GM19239 (cell line): ENCODE measurements around the gene ENTR1.

Source experiments
- DNase-seq: peaks from one replicate; pipeline ENCODE4 v3.0.0; 2011; ENCODE audit warnings: low spot score; ENCODE audit not compliant: insufficient read length
- FAIRE-seq: peaks from 2 replicates; lab custom pipeline; 2011; peaks lifted over from hg19 to GRCh38; lab: Jason Lieb, UNC

ENTR1 gene

DNA sequence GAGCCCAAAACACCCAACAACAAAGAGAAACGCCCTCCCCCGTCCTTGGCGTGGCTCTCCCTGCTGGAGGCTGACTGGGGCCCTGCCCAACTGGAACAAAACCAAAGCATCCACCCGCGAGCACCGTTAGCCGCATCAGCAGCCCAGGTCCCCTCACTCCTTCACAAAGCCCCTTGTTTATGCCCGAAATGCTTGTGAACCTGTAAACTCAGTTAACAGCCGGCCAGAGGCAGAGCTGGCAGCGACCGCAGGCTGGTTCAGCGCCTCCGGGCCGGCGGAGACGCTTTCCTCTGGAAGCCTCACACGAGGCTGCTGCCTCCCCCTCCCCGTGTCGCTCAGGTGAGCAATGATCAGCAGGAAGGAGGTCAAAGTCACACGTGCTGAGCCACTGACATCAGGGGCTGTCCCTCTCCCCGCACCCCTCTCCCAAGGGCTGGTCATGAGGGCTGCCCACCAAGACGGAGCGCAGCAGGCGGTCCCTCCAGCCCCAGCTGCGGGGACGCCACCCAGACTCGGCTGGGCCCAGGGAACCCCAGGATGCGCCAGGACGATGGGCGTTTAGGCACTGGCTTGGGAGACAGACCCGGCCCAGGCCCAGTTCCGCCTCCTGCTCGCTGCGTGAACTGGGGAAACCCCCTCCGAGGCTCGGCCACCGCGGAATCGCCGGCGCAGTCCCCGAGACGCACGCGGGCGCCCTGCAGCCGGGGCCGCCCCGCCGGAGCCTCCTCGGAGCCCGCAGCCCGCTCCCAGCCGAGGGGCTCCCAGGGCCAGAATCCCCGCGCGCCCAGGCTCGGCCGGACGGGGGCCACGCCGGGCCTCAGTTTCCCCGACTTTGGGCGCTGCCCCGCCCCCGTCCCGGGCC is 11.0 kb downstream of the ENTR1 start:
- DNase-seq: no peak
- FAIRE-seq: no peak

DNA sequence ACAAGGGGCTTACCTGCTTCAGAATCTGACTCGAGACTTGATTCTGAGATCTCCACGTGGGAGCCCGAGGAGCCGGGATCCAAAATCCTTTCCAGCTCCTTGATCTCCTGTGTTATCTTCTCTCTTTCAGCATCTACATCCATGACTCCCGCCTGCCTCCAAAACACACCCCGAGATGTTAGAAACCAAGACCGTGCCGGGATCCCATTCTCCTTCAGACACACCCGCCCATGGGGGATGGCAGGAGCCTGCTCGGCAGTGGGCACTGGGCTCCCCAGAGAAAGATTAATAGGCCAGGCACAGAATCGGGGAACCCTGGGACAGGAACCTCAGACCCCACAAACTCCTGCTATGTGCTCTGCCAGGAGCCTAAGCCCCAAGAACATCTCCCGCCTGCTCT is 12.1 kb downstream of the ENTR1 start:
- no peak for DNase-seq
- FAIRE-seq: no peak

DNA sequence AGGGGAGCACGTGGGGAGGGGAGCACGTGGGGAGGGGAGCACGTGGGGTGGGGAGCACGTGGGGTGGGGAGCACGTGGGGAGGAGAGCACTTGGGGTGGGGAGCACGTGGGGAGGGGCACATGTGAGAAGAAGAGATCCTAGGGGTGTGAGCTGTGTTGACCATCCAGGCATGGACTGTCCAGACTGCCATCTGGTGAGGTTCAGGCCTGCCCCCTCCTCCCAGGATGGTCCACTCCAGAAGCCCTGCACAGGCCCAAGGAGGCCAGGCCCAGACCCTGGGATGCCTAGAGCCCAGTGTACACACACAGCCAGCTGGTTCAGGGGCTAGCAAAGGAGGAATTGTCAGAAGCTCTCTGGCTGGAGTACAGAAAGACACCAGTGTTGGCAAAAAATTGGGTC is 12.8 kb downstream of the ENTR1 start:
- FAIRE-seq: no peak
- DNase-seq: no peak

DNA sequence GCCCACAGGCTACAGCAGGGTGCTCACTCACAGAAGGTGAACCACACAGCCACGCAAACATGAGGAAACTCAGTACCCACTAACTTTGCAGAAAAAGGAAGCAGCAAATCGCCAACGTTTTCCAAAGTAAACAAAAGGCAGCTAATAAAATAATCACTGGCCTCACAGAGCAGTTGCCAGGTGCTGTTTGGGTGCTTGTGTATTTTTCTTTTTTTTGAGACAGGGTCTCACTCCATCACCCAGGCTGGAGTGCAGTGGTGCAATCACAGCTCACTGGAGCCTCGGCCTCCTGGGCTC is 14.2 kb downstream of the ENTR1 start:
- FAIRE-seq (no peak), DNase-seq (no peak)

DNA sequence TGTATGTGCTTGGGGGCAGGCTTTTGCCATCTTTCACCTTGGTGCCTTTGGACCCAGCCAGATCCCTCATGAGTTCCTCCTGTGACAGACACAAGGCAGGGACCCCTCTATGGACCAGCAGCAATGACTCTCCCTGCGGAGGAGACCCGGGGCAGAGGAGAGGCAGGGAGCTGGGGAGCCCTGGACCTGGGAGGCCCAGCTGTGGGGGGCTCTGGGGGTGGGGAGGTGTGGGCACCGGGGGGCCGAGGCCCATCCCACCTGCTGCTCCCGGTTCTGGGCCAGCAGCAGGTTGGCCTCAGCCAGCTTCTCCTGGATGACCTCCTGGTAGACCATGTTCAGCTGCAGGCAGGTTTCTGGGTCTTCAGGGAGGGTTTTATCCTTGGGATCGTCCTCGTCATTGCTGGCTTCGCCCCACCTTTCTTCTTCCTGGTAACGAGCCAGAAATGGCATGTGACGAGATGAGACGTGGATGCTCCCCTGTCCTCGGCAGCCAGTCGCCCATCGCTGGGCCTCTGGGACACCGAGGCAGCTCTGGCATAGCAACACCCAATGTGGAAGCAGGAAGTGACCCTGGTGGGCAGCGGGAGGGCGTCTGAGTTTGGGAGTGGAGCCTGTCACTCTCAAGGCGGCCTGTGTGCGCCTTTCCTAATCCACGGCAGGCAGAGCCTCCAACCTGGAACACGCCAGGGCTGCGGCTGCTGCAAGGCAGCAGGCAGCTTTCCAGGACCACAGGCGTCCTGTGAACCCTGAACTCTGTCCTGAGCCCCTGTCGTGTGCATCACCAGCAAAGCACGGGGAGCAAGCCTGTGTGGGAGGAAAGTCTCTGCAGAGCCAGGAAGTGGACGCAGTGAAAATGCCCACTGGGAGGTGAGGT is 14.8 kb downstream of the ENTR1 start:
- FAIRE-seq (no peak), DNase-seq (no peak)

DNA sequence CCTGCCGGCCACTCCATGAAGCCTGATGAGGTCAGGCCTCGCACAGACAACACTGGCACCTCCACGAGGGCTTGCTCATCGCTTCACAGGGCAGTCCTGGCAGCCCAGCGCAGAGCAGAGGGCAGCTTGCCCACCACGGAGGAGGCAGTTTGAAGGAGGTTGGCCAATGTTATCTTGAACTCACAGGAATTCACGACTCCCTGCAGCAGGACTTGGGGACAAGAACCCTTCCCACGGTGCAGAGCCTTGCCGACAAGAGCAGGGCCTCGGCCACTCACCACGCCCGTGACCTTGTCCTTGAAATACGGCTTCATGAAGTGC is 15.4 kb downstream of the ENTR1 start:
- DNase-seq: no peak
- no peak for FAIRE-seq

DNA sequence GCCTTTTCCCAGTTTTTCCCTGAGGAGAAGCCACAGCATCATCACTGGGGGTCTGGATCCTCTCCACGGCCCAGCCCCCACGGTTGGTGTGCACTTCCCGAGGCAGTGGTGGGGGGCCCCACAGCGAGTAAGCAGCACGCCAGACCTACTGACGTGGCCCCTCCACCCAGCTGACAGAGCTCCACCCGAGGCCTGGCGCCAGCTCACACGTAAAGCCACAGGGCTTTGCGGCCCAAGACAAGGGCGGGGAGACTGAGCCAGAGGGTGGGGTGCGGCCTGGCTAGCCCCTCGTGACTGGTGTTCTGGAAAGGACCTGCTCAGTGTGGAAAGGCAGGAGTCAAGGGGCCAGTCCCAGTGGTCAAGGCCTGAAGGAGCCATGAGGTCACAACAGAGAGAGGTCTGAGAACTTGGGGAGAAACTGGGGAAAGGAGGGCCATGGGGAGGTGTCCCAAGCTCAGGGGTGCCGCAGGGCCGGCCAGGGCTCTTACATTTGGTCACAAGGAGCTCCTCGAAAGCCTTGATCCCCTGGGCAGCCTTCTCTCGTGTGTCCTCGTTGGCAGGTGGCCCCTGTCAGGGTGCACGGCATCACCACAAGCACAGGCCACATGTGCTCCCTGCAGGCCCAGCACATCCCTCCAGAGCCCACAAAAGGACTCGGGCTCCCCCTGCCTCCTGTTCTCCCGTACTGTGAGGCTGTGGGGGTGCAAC is 15.9 kb downstream of the ENTR1 start:
- FAIRE-seq: no peak

DNA sequence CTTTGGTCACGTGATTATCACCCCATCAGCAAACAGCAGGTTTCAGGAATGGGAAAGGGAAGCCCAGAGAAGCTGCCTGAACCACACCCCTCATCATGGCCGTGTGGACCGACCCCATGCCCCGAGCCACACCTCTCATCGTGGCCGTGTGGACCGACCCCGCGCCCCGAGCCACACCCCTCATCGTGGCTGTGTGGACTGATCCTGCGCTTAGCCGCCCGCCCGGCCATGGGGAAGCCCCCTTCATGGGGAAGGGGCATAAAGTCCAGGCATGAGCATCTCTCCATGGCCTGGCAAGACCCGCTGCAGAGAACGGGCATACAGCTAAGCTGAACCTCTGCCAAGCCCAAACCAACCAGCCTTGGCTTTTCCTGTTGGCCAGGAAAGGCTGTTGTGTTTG is 16.9 kb downstream of the ENTR1 start:
- FAIRE-seq: no peak

More for the DNA sequence above, 15.9 kb downstream of the ENTR1 start:
- no peak for DNase-seq

DNA sequence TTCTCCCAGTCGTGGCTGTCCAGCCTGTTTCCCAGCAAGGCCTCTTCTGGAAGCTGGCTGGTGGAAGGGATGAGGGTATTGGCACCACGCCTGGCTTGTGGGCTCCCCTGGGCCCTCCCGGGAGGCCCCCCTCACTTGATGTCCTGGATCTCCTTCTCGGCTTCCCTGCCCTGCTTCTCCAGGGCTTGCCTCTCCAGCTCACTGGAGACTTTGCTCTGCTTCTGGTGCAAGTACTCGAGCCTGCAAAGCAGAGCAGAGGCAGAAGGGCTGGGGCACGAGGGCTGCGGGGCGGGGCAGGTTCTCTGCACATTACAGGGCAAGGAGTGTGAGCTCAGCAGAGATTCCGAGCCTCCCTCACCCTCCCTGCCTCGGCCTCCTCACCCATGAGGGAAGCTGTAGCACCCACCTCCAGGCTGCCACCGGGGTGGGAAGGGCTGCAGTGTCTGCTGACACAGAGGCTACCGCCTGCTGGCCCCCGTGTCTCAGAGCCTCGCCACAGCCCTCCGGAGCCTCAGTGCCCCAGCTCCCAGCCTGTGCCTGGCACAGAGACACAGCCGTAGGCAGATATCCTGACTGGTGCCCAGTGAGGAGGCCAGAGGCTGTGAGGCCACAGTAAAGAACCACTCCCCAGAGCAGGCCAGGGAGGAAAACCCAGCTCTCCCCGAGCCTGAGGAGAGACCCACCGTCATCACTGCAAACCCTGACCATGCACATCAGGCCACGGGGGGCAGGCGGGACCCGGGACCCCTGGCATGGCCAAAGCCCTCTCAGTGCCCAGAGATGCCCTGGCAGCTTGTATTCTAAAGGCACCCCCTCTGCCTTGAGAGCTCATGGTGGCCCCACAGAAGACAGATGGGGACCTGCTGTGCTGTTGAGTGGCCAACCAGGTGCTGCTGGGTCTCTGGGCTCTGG is 17.6 kb downstream of the ENTR1 start:
- FAIRE-seq (no peak), DNase-seq (no peak)

More for the DNA sequence above, 16.9 kb downstream of the ENTR1 start:
- no peak for DNase-seq

DNA sequence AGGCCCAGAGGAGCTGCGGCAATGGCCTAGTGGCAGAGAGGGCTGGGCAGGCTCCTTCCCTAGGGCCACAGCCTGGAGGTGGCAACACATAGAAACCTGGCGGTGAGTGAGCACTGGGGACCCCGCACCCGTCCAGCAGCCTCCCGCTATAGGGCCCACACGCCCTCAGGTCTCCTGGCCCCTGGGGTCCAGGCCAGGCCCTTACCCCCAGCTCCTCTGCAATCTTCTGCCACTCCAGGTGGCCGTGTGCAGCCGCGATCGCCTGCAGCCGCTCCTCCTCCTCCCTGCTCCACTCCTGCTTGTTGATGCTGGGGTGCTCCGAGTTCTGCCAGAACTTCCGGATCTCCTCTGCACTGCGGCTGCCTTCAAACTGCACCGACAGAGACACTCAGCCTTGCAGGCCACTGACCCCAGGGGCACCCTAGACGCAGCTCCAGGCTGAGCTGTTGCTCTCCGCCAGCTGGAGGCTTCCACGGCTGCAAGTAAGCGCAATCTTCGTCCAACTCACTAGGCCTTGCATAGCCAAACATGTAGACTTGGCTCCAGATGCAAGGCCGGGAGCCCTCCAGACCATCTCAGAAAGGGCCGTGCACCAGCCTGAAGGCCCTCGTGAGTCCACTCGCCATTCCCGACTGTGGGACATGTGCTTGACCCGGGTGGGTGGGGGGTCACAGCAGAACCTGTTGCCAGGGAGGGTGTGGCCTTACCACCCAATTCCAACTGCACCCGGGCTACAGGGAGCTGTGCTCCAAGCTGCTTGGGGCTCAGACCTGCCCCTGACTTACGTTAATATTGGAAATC is 18.5 kb downstream of the ENTR1 start:
- no peak for FAIRE-seq

DNA sequence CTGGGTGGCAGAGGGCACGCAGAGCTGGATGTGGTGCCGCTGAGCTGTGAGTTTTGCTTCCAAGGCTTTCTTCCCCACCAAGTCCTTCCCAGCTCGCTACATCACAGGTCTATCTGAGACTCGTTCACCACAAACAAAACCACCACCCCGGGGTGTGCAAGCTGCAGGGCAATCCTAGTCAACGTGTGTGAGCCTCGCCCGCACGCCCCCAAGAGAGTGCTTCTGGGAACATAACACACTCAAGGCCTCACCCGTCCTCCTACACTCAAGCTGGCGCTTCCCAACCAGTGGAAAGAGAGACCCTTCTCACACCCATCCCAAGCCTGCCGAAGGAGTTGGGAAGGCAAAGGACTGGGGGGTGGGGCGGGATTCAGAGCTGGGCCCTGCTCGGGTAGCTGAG is 21.0 kb downstream of the ENTR1 start:
- DNase-seq: no peak
- no peak for FAIRE-seq

More for the DNA sequence above, 18.5 kb downstream of the ENTR1 start:
- DNase-seq: no peak

DNA sequence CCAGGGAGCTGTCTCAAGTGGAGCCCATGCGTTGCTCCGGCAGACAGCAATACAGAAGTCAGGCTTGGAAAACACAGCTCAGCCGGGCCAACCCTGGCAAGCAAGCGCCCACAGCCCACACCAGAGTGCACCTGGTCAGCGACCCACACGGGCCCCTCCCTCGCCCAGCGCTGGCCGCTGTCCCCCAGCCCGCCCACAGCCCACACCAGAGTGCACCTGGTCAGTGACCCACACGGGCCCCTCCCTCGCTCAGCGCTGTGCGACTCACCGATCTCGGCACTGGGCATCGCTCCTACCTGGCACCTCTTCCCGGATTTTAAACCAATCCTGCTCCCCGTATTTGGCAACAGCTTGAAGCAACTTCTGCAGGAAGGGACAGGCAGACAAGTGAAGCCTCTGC is 23.2 kb downstream of the ENTR1 start:
- DNase-seq (no peak), FAIRE-seq (no peak)

DNA sequence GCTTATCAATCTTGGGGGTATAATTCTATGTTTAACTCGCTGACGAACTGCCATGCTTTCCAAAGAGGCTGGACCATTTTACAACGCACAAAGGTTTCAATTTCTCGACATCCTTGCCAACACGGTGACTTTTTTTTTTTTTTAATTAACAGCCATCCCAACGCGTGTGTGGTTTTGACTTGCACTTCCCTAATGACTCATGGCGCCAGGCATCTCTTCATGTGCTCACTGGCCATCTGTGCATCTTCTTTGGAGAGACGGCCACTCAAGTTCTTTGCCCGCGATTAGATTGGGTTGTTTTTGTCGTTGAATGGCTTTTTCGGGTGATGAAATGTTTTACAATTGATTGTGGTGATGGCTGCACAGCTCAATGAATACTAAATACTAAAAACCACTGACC is 24.4 kb downstream of the ENTR1 start:
- no peak for DNase-seq
- FAIRE-seq: no peak

DNA sequence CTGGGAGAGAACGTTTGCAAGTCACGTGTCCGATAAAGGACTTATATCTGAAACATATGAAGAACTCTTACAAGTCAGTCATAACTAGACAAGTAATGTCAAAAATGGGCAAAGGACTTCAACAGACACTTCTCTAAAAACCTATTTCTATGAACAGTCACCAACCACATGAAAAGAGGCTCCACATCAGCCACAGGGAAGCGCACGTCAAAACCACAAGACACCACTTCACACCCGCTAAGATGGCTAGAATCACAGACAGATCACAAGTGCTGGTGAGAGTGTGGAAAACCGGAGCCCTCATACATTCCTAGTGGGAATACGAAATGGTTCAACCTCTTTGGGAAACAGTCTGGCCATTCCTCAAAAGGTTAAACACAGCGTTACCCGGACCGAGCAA is 25.4 kb downstream of the ENTR1 start:
- DNase-seq: no peak
- no peak for FAIRE-seq

DNA sequence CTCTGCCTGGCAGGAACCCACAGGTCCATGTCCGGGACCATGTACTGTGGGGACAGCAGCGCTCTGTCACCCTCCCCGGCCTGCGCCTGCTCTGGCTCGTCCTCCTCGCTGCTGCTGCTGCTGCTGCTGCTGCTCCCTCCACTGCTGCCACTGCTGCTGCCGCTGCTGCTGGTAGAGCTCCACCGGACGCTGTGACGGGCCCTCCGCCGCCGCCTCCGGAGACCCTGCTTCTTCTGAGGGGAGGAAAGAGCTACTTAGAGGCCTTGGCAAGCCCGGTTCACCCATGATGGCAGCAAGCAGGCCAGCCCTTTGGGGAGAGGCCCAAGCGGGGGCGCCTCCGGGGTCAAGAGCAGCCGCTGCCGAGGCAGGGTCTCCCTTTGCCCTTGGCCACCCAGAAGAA is 27.0 kb downstream of the ENTR1 start:
- DNase-seq (no peak), FAIRE-seq (no peak)

DNA sequence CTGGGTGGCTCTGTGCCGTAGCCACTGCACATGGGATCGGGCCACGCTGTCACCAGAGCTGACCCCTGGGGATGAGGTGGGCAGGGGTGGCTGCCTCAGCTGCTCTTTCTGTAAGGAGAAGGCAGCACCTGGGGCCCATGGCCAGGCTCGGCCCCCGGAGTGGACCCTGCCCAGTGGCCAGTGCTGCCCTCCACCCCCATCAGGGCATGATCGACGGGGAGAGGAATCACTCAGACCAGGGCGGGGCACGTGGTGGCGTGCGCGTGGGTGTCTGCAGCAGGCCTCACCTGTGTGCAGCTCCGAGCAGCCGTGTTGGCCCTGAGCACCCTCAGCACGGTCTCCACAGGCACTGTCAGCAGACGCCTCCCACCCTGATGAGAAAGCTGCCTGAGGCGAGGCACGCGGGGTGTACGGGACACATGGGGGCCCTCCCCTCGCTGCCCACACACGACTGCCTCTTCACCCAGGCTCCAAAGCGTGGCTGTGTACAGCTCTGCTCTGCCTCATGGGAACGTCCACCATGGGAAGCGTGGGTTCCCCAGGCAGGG is 28.4 kb downstream of the ENTR1 start:
- FAIRE-seq: no peak
- DNase-seq: no peak

DNA sequence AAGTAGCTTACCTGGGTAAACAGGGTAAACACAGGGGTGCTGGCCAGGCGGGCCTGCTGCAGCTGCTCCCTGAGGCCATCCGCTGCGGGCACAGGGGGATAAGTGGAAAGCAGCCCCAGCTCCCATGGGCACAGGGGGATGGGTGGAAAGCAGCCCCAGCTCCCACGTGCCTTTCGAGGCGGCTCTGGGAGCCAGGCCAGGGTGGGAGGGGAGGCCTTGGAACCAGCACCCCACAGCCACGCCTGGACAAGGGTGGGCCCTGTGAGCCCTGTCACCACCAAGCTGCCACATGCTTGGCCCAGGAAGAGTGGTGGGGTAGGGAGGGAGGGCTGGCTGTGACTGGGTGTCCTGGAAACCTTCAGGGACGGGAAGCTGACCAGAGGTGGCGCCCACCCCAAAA is 29.1 kb downstream of the ENTR1 start:
- no peak for DNase-seq
- no peak for FAIRE-seq

DNA sequence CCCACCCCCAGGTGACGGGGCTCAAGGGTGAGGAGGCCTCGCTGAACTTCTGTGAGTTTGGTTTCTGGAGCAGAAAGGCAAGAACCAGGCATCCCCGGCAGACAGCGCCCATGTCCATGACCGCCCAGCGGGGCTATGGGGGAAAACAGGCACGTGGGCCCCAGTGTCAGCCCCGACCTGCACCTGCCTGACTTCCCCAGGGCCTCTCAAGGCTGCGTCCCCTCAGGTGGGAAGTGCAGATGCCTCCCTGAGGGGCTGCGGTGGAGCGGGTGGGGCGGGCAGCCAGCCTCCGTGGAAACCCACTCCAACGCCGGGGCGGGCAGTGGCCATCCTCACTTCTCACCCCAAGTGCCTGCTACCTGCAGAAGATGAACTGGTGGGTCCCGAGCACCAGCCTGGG is 30.0 kb downstream of the ENTR1 start:
- DNase-seq (no peak), FAIRE-seq (no peak)

DNA sequence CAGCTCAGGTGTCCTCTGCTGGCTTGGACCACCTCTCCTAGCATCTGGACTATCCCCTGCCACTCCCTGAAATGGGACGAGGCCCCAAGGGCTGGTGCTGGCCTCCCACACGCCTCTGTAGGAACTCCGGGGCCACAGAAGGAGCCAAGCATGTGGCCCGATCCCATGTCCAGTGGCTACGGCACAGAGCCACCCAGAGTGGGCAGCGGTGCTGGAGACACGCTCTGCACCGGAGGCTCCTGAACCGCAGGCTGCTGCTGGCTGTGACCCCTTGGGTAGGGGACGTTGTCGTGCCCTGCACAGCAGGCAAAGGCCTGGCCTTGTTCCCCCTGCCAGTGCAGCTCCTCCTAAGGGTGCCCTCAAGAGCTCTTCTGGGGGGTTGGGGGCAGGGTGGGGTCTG is 30.5 kb downstream of the ENTR1 start:
- FAIRE-seq (no peak), DNase-seq (no peak)
